GM19351 (cell line): ENCODE results near the gene PPP1R9A.
"Not testable (repeated sequence)": the region's sequence is repeated elsewhere in the genome, so short reads cannot be mapped to it uniquely, and the experiment has no call there.

Experiments
- ATAC-seq: cut with Tn5 transposase; IDR thresholded peaks from one replicate; pipeline ENCODE4 v1.9.1; 2021; ENCODE audit warnings: mild to moderate bottlenecking, moderate library complexity; ENCODE audit not compliant: unreplicated experiment

Gene PPP1R9A

DNA sequence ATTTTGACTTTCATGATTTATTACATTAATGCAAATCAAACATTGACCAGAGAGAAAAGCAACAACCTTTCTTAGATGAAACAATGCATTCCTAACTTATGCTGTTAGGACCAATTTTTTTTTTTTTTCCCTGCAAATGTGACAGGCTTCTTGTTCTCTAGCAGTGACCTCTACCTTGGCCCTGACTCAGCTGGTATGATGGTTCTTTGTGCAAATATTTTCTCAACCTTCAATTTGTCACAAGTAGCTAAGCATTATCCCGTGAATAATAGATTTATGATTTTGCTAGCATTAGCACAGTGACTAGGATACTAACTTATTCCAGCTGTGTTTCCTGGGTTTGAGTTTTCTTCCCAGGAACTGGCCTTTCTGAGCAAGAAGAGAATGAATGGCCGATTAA, 64.9 kb downstream of the PPP1R9A start:
- no peak for ATAC-seq

DNA sequence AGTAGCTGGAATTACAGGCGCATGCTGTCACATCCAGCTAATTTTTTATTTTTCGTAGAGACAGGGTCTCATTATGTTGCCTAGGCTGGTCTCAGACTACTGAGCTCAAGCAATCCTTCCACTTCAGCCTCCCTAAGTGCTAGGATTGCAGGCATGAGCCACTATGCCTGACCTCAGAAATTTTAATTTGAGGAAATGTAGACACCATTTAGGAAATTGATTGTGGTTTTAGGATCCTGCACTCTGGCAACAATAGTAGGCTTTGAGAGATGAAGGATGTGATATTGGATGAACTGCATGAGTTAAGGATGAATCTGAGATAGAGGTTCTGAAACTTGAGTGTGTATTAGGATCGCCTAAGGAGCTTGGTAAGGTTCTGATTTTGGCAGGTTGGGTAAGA, 66.5 kb downstream of the PPP1R9A start:
- no peak for ATAC-seq

DNA sequence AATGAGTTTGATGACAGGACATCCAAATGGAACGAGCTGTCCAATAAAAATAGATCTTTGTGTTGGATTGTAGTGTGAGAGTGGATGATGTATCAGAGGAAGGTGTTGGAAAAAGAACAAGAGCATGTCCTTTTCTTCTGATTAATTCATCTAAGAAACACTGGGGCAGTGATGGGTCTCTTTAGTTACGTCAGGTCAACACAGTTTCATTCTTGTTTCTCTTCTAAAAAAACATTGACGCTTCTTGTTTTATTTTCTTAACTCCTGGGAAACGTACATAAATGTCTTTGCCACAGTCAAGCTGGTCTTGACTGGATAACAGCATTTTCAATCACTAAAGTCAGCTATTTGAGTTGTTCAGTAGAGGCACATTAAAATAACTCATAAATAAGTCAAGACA, 67.0 kb downstream of the PPP1R9A start:
- ATAC-seq, result no peak

DNA sequence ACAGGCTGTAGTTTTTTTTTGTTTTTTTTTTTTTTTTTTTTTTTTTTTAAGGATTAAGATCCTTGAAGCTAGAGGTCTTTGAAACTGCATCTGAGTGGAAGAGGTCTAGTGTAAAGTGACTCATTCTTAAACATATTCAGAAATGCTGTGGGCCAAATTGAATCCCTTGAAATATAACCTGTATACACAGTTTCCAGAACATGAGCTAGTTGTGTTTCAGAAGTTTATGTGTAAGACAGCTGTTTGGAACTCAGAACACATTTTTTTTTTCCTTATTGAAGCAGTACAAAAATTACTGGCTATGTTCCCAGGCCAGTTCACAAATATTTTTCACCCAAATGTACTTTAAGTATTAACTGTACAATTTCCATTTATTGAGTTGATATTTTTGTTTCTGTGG, 67.9 kb downstream of the PPP1R9A start:
- ATAC-seq, result no peak

DNA sequence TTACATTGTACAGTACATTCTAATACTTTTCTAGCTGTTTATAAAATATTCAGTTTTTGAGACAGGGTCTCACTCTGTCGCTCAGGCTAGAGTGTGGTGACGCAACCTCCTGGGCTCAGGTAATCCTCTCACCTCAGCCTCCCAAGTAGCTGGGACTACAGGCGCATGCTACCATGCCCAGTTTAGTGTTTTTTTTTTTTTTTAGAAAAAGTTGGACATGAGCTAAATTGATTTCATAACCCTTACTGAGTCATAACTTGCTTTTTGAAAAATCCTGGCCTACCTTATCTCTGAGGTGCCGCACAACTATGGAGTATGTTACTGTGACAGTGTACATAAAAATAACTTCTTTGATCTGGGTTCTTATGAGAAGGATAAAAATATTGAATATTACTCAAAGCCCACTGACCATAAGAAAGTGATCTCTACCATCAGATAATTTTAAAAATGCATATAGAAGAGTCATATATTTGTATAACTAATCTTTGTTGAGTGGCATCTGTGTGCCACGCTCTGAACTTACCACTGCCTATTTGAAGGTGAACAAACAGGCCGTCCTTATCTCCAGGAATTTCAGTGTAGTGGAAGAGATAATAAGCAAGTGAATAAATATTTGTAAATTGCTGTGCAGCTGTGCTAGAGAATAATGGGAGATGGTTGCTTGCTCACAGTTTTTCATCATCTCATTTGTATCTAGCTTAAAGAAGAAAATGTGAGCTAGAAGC, 73.2 kb downstream of the PPP1R9A start:
- no peak for ATAC-seq

DNA sequence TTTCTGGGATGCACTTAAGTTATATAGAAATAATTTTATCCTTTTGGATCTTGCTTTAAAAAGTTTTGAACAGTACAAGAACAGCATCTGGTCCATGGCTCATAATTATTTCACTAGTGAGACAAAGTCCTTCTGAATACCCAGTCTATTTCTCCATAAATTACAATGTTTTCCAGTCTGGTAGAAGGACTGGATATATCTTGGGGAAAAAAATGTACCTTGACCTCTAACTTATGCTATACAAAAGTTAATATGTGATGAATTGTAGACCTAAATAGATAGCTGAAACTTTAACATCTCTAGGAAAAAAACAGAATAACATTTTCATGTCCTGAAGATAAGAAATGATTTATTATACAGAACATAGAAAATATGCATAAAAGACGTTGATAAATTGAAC, 88.5 kb downstream of the PPP1R9A start:
- no peak for ATAC-seq

DNA sequence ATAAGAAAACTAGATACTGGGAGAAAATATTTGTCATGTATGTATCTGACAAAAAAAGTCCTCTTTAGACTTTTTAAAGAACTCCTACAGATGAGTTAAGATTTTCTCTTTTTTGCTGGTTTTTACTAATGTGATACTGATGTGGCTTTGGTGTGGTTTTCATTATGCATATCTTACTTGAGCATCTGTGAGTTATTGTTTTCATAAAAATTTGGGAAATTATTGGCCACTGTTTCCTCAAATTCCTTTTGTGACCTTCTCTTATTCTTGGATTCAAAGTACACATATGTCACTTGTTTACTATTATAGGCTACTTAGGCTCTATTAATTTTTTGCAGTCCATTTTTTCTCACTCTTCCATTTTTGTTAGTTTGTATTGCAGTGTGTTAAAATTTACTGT, 89.0 kb downstream of the PPP1R9A start:
- no peak for ATAC-seq

DNA sequence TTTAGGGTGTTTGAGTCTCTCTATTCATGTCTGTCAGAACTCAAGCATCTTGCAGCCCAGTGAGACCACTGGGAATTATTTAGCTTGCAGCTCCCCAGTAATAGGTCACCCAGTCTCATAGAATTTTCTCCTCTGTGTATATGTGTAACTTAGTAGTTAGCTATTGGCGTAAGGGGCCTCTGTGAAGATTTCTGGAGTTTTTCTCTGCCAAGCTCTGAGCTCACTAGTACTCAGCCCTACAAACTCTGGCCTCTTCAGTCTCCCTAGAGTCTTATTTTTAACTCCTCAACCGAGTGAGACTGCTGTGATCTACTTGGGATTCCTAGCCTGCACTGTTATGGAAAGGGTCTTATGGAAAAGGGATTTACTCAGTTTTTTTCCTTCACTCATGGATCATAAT, 90.2 kb downstream of the PPP1R9A start:
- no peak for ATAC-seq

DNA sequence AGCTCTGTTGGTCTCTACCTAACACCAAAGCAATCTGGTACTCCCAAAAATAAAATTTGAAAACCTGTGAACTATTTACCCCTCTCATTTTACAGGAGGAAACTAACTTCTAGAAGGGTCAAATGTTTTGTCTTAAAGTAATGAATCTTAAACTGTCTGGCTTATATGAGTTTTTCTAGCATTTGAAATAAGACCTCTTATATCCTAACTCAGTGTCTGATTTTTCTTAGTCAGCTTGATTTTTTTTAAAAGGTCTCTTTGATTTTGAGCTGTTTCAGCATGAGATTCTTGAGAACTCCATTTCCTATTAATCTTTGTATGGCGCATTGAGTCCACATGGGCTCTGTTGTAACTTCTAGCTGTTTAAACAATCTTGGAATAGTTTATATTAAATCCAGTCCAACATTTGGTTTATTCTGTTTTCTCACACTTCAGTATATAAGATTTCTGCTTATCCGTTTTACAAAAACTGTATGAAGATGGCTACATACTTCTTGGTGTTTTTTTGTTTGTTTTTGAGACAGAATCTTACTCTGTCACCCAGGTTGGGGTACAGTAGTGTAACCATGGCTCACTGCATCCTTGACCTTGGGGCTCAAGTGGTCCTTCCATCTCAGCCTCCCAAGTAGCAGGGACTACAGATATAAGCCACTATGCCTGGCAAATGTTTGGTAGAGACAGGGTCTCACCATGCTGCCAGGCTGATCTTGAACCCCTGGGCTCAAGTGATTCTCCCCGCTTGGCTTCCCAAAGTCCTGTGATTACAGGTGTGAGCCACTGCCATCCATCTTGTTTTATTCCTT, 91.1 kb downstream of the PPP1R9A start:
- no peak for ATAC-seq

DNA sequence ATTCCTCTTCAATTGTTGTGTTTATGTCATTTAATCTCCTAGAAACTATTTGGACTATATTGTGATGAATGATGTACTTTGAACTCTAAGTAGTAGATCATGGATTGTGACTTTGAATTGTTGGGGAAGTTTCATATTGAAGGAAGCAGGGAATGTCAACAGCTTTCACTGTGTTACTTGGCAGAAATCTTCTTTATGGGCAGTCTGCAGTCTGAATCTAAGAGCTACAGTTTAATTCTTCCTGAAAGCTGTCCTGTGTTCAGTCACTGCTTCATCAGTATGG, 91.6 kb downstream of the PPP1R9A start:
- ATAC-seq, result no peak

DNA sequence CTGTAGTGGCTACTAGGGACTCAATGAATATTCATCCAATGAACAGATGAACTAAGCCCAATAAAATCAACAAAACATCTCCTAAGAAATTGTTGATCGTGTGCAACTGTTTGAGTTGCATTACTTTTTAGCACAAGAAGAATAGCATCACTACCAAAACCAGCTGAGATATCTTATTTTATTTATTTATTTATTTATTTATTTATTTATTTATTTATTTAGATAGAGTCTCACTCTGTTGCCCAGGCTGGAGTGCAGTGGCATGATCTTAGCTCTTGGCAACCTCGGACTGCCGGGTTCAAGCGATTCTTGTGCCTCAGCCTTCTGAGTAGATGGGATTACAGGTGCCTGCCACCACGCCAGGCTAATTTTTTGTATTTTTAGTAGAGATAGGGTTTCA, 92.2 kb downstream of the PPP1R9A start:
- not testable (repeated sequence) for ATAC-seq

DNA sequence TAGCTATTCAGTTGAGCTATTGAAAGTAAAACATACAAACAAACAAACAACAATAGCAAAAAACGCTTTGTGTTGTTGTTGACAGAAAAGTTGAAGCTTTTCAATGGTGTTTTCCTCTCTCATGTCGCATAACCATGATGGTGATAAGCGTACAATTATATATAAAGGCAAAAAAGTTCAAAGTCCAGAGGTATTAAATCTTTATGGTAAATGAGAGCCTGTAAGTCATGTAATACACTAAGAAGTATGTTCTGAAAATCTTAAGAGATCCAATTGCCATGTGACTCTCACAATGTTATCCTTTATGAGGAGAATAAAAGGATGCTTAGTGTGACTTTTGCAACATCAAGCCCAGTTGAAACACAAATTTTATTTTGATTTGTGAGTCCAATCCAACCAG, 93.9 kb downstream of the PPP1R9A start:
- ATAC-seq, result no peak

DNA sequence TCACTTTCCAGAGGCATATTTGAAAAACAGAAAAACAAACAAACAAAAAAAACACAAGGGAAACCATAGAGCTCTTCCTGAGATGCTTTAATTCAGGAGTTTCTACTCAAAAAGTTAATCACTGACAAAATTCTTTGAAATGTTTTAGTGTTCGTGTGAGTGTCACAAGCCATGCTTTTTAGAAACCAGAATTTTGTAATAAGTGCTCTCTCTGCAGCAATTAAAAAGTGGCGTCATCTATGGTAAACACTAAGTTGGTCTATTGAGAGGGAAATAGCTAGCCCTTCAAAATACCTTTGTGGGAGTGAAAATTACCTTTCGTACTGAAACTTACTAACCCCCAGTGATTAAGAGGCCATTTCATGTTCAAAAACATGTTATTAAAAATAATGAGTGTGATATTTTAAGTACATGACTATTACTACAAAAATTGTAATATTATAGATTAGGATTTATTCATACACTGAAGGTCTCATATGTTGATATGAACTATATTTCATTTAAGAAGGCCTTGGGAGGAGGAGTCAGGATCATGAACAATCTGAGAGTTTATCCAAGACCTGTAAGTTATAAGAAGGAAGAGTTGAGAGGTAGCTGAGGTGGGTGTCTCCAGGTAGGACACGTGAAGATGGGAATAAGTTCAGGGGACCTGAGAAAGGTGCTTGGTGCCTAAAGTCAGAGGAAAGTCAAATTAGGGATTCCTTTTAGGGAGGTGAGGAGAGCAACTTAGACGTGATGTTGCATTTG, 94.6 kb downstream of the PPP1R9A start:
- no peak for ATAC-seq

DNA sequence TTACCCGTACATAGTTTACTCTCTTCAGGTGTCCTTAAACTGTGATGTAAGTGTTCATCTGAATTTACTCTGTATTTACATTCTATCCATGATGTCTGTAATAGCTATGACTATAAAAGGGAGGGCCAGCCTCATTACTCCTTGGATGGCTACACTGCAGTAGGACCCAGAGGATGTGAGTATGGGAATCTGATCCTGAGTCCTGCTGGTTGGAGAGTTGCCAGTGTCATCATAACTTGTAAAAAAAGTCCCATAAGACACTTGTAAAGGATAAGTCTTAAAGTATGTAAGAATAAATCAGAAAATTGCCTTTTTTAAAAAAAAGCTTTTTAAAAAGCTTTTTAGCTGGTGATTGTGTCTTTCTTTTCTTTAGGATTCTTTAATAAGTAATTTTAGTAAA, 95.4 kb downstream of the PPP1R9A start:
- ATAC-seq, result no peak

DNA sequence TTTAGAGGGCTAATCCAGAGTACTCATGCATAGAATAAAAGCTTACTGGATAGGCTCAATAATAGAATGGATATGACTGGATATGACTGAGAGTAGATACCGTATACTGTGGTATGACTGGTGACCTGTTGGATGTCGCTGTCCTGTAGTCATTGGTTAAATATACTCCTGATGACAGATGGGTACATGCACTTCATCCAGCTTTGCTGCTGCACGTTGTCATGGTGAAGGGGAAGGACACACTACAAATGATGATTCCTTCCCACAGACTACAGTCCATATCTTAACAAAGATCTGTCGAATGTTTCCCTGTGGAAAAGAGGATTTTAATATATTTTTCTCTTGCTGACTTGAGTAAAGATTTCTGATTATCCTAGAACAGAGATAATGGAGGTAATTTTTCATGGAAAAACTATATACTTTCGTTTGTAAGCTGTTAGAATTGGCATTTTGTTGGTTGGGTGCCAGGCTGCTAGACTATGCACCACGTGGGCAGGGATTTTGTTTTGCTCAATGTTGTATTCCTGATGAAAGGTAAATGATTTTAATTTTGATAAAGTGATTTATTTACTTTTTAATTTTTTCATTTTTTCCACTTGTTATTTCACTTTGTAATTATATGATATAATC, 97.3 kb downstream of the PPP1R9A start:
- ATAC-seq, result no peak

DNA sequence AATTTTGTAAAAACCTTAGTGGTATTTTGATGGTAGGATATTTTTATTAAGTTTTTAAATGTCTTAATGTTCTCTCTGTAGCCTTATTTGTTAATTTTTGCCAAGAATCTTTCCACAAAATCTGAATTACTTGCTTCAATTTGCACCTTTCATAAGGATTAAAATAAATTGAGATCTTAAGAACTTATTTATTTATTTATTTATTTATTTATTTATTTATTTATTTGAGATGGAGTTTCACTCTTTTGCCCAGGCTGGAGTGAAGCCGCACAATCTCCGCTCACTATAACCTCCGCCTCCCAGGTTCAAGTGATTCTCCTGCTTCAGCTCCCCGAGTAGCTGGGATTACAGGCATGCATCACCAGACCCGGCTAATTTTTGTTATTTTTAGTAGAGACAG, 98.6 kb downstream of the PPP1R9A start:
- ATAC-seq, result no peak

DNA sequence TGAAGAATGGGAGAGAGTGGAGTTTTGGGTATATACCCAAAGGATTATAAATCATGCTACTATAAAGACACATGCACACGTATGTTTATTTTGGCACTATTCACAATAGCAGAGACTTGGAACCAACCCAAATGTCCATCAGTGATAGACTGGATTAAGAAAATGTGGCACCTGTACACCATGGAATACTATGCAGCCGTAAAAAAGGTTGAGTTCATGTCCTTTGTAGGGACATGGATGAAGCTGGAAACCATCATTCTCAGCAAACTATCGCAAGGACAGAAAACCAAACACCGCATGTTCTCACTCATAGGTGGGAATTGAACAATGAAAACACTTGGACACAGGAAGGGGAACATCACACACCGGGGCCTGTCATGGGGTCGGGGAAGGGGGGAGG, 101.4 kb downstream of the PPP1R9A start:
- not testable (repeated sequence) for ATAC-seq

DNA sequence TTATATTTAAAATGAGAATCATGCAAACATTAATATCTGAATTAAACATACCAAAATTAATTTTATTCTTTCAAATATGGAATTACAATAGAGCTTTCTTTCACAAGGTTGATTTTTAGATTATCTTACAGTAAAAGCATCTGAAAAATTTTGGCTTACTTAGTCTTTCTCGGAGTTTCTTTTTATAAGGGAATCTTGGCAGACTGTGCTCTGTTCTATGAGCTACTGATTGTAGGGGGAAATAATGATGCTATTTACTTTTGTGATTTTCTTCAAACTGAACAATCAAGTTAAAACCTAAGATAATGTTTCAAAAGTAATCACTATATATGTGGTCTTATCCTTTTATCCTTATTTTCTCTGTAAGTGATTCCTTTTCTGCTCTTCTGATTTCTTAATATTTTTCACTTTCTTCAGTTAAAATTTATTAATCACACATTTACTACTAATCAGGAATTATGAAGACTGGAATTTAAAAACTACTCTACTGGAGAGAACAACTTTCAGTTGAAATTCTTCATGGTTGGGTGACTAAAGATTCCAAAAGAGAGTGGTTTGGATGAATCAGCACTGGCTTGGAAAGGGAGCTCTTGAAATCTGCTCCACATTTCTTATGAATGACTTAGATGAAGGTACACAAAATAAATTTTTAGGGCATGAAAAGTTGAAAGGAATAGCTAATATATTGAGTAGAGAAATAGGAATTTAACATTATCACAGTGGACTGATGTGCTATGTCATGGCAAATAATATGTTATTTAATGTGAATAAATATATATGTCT, 103.9 kb downstream of the PPP1R9A start:
- no peak for ATAC-seq

DNA sequence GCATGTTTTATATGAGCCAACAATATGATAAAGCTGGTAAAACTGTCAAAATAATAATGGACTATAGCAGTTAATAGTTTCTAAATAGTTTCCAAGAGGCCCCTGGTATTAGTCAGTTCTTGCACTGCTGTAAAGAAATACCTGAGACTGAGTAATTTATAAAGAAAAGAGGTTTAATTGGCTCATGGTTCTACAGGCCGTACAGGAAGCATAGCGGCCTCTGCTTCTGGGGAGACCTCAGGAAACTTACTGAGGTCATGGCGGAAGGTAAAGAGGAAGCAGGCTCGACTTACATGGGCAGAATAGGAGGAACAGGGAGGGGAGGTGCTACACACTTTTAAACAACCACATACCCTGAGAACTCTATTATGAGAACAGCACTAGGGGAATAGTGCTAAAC, 104.6 kb downstream of the PPP1R9A start:
- no peak for ATAC-seq

DNA sequence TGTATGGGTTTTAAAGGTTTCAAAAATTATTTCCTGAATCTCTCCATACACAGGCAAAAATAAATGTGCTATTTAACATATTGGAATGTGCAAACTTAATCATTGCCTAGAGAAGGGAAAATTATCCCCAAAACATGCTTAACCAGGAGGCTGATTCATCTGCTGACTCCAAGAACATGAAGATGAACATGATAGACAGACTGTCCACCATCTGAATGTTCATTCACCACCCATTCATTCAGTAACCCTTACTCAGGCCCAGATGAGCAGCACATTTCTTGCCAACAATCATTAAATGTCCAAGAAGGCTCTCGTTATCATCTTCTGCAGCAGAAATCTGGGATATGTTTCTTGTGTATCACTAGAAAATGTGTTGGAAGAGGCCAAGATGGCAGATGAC, 110.6 kb downstream of the PPP1R9A start:
- no peak for ATAC-seq

DNA sequence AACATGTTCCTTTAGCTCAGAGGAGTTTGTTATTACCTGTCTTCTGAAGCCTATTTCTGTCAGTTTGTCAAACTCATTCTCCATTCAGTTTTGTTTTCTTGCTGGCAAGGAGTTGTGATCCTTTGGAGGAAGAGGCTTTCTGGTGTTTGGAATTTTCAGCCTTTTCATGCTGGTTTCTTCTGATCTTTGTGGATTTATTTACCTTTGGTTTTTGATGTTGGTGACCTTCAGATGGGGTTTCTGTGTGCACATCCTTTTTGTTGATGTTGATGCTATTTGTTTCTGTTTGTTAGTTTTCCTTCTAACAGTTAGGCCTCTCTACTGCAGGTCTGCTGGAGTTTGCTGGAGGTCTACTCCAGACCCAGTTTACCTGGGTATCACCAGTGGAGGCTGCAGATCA, 118.6 kb downstream of the PPP1R9A start:
- no peak for ATAC-seq
